Stimulated activated CD4-positive, alpha-beta T cell treated with anti-CD3 and anti-CD28 coated beads, Interleukin-1b, Interleukin-23, amount 100 ng/mL, for 1 hour (primary cell): Measurements from ENCODE around the gene FBXL13.
"Not testable (repeated sequence)": the region's sequence is repeated elsewhere in the genome, so short reads cannot be mapped to it uniquely, and the experiment has no call there.

Source experiments
- DNase-seq, 2 donors: peaks; one replicate each; pipeline ENCODE4 v3.0.0-alpha.2; 2020; ENCODE audit warnings: low read depth in 2 of 2

FBXL13 gene

DNA sequence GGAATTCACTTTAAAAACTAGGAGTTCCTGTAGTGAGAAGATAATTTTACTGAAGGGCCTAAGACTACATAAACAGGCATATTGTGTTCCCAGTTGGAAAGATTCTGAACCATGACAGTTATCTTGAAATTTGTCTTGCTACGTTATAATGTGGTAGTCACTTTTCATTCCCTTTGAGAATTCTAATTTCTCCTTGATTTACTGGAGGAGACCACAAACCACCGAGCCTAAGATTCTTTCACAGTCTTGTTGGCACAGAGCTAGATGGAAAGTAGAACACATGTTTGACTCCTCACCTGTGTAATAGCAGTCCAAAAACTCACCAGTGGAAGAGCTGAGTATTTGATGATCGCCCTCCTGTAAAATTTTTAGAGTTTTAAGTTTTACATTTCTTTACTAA, 5.2 kb upstream of the FBXL13 start:
- no peak for DNase-seq

DNA sequence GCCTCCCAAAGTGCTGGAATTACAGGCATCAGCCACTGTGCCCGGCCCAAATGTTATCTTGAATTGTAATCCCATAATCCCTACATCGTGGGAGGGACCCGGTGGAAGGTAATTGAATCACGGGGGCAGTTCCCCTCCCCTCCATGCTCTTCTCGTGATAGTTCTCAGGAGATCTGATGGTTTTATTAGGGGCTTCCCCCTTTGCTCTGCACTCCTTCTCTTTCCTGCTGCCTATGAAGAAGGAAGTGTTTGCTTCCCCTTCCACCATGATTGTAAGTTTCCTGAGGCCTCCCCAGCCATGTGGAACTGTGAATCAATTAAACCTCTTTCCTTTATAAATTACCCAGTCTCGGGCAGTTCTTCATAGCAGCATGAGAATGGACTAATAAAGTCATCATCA, 3.6 kb upstream of the FBXL13 start:
- not testable (repeated sequence) for DNase-seq

DNA sequence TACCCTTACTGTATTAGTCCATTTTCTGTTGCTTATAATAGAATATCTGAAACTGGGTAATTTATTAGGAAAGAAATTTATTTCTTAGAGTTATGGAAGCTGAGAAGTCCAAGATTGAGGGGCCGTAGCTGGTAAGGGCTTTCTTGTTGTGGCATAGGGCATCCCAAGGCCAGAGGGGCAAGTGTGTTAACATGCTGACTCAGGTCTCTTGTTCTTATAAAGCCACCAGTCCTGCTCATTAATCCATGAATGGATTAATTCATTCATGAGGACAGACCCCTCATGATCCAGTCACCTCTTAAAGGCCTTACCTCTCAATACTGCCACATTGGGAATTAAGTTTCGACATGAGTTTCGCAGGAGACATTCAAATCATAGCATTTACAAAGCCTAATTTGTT, 2.7 kb upstream of the FBXL13 start:
- DNase-seq, result no peak

DNA sequence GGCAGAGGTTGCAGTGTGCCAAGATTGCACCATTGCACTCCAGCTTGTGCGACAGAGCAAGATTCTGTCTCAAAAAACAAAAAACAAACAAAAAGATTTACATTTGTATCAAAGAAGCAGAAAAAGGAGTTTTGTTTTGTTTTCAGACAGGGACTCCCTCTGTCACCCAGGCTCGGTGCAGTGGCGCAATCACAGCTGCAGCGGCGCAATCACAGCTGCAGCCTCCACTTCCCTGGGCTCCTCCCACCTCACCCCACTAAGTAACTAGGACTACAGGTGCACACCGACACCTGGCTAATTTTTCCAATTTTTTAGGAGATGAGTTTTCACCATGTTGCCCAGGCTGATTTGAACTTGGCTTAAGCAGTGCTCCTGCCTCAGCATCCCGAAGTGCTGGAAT, 2.2 kb upstream of the FBXL13 start:
- DNase-seq, result no peak

DNA sequence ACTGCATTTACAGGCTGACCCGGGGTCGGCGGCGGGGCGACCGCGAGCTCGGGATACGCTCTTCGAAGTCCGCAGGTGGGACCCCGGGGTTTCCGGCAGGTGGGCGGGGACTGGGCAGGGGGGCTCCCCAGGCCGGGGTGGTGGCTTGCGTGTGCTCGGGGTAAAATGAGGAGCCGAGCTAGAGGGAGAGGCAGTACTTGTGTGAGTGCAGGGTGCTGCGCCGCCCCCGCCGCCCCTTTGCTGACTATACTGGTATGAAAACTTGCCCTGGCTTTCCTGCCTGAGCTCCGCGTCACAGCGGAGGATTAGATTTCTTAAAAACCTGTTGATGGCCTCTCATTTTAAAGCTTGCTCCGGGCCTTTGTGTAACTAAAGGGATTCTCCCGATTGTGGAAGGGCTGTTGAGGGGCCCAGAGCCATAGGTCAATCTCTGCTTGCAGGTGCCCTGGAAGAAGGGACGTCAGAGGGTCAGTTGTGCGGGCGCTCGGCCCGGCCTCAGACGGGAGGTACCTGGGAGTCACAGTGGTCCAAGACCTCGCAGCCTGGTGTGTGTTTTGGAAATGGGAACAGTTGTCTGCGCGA, 832 bp upstream of the FBXL13 start:
- DNase-seq, result peak; percentile 19 to 76

DNA sequence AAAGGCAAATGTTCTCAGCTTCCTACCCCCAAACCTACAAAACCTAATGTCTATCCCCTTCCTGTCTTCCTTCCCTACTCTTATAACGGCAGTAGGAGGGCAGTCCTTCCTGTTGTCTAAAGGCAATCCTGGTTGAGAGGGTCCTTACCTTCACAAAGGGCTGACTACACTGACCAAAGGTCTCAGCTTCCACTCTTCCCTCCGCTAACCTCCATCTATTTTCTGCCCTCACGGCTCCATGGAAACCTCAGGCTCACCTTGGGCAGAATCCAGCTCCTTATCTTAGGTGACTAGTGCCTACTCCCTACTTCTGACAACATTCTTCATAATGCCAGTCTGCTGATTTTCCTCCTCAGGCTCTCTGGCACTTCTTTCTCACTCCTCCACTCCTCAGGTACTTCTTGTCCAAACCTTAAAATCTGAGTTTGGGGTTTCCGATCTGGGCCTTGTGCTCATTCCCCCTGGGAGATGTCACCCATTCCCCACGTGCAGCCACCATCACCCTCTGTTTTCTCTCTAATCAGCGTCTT, 542 bp downstream of the FBXL13 start:
- DNase-seq, result no peak

DNA sequence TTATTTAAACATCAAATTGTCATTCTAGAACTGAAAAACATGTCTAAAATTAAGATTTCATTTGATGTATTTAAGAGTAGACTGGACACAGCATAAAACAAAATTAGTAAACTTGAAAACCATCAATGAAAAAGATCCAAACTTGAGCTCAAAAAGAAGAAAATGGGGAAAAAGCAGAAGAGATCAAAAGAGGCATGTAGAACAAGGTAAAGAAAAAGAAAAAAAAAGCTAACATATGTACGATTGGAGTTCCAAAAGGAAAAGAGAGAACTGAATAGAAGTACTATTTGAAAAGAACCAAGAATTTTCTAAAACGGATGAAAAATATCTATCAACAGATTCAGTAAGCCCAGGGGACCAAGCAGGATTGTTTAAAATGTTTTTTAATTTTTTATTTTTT, 3.6 kb downstream of the FBXL13 start:
- DNase-seq, result no peak

DNA sequence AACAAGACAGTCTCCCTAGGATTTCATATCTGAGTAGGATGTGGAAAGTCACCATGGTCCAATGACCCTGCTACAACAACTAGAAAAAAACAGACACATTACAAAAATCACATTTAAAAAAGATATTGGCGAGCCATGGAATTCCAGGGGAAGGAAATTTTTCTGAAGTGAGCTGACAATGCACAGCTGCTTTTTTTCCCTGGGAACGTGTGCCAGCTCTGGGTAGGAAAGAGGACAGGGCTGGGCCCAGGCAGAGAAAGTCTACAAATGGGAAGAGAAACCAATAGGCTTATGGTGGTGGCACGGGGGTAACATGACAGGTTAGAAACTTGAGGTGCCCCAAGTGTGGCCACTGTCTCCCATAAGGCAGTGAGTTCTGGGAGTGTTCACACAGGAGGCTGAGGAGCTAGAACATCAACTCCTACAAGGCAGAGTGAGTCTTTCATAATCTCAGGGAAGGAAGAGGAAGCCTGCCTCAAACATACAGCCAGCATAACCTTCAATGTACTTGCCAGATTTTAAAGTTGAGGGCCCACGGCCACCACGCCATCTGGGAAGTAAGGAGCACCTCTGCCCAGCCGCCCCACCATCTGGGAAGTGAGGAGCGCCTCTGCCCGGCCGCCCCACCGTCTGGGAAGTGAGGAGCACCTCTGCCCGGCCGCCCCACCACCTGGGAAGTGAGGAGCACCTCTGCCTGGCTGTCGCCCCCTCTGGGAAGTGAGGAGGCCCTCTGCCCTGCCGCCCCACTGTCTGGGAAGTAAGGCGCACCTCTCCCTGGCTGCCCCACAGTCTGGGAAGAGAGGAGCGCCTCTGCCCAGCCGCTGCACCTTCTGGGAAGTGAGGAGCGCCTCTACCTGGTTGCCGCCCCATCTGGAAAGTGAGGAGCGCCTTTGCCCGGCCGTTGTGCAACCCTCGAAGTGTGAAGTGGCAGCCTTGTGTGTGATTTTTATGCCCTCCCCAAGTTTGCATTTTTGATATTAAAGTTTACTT, 5.9 kb downstream of the FBXL13 start:
- no peak for DNase-seq

DNA sequence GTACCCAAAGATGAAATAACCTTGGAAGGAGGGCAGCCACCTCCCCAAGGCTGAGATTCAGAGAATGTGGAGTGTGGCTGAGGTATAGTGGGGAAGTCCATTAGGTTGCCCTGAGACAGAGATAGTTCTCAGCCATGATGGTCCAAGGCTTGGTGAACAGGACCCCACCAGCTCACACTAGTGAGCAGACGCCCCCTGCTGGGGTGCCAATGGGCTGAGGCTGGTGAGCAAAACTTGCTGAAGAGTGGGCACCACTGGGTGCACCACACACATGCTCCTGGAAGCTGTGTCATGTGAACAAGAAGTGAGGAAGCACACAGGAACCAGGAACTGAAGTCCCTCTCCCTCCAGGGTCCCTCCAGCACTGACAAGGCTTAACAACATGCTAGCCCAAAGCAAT, 8.9 kb downstream of the FBXL13 start:
- peak in 1 of 2 donors; percentile 19 for DNase-seq

DNA sequence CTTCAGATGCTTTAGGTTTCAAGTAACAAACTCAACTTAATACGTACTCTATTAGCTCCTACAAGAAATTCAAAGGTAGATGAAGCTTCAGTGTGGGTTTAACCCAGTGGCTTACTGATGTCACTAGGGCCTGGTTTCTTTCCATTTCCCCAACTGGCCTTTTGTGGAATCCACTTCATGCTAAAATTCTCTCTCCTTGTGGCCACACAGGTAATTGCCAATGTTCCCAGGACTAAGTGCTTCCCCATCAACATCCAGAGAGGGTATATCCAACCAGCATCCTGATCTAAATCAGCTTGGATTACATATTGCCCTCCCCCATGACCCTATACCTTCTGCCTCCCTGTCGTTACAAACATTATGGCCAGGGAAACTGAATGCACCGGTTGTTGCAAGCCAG, 10.7 kb downstream of the FBXL13 start:
- no peak for DNase-seq

DNA sequence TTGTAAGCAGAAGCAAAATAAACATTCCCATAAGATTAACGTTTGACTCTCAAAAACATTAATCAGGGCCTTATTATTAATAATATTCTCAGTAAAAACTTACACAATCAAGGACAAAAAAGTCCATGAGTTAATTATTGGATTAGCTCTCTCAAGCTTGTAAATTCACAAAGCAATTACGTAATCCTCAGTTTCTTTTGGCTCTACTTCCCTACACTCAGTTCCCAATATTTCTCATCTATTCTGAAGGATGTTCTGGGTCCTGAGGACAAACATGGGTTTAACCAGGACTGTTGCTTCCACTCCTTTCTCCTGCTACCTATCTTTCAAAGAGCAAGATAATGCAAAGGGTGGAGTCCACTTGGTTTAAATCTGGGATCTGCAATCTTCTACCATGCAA, 15.1 kb downstream of the FBXL13 start:
- no peak for DNase-seq

DNA sequence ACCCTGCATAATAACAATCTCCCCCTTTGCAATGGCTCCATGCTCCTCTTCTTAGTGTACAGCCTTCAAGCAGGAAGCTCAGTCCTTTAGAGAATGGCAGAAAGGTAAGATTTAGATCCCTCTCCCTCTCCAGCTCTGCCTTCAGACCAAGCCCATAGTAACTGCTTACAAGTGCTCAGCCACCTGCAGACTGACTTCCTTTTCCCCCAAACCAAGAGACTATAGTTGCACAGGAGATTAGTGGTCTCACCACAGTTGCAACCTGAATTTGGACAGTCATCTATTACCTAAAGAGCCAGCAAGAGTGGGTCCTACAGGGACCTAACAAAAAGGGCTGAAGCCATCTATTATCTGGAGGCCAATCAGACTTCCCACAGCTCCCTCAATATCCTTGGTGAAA, 16.5 kb downstream of the FBXL13 start:
- no peak for DNase-seq

DNA sequence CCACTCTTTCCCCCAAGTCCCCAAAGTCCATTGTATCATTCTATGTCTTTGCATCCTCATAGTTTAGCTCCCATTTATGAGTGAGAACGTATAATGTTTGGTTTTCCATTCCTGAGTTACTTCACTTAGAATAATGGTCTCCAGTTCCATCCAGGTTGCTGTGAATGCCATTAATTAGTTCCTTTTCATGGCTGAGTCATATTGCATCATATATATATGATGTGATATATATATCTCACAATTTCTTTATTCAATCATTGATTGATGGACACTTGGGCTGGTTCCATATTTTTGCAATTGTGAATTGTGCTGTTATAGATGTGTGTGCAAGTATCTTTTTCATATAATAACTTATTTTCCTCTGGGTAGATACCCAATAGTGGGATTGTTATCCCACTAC, 18.6 kb downstream of the FBXL13 start:
- not testable (repeated sequence) for DNase-seq

DNA sequence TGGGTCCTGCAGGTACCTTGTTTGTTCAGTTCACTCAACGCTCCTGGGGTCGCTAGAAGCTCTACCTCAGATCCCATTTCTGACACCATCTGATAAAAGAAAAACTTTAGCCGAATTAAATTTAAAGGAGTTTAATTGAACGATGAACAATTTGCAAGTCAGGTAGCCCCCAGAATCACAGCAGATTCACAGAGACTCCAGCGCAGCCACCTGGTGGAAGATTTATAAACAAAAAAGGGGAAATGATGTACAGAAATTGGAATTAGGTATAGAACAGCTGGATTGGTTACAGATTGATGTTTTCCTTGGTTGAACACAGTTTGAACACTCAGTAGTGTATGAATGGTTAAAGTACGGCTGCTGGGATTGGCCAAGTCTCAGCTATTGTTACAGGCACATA, 23.1 kb downstream of the FBXL13 start:
- no peak for DNase-seq

DNA sequence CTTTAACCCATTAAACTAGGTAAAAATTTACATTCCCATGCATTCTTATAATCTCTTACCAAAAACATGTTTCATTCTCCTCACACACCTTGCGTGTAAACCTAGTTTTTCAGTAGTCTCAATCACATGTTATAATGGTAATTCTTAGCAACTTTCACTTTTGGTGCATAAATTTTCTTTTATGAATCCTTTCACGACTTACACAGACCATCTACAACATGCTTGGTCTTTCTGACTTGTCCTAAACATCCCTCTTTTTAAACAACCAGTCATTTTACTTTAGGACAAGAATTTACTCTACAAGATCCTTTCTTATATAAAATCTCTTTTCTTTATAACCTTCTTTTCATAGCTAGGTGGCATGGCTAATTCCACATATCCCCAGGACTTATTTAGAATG, 25.8 kb downstream of the FBXL13 start:
- DNase-seq, result no peak

DNA sequence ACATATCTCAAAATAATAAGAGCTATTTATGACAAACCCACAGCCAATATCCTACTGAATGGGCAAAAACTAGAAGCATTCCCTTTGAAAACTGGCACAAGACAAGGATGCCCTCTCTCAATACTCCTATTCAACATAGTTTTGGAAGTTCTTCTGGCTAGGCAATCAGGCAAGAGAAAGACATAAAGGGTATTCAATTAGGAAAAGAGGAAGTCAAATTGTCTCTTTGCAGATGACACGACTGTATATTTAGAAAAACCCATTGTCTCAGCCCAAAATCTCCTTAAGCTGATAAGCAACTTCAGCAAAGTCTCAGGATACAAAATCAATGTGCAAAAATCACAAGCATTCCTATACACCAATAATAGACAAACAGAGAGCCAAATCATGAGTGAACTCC, 32.8 kb downstream of the FBXL13 start:
- DNase-seq, result not testable (repeated sequence)

DNA sequence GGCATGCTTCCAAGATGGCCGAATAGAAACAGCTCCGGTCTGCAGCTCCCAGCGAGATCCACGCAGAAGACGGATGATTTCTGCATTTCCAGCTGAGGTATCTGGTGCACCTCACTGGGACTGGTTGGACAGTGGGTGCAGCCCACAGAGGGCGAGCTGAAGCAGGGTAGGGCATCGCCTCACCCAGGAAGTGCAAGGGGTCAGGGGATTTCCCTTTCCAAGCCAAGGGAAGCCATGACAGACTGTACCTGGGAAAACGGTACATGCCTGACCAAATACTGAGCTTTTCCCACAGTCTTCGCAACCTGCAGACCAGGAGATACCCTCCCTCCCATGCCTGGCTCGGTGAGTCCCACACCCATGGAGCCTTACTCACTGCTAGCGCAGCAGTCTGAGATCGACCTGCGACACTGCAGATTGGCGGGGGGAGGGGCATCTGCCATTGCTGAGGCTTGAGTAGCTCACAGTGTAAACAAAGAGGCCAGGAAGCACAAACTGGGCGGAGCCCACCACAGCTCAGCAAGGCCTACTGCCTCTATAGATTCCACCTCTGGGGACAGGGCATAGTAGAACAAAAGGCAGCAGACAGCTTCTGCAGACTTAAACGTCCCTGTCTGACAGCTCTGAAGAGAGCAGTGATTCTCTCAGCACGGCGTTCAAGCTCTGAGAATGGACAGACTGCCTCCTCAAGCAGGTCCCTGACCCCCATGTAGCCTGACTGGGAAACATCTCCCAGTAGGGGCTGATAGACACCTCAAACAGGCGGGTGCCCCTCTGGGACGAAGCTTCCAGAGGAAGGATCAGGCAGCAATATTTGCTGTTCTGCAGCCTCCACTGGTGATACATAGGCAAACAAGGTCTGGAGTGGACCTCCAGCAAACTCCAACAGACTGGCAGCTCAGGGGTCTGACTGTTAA, 36.5 kb downstream of the FBXL13 start:
- DNase-seq, result not testable (repeated sequence)

DNA sequence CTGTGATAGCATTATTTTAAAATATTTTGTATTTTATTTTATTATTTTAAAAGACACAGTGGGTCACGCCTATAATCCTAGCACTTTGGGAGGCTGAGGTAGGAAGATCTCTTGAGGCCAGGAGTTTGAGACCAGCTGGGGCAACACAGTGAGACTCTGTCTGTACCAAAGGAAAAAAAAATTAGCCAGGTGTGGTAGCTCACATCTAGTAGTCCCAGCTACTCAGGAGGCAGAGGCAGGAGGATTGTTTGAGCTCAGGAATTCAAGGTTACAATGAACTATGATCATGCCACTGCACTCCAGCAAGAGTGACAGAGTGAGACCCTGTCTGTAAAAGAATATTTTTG, 37.1 kb downstream of the FBXL13 start:
- DNase-seq, result no peak

DNA sequence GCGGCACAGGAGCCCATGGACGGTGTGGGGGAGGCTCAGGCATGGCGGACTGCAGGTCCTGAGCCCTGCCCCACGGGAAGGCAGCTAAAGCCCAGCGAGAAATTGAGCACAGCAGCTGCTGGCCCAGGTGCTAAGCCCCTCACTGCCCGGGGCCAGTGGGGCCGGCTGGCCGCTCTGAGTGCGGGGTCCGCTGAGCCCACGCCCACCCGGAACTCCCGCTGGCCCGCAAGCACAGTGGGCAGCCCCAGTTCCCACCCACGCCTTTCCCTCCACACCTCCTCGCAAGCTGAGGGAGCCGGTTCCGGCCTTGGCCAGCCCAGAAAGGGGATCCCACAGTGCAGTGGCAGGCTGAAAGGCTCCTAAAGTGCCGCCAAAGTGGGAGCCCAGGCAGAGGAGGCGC, 40.3 kb downstream of the FBXL13 start:
- DNase-seq, result not testable (repeated sequence)

DNA sequence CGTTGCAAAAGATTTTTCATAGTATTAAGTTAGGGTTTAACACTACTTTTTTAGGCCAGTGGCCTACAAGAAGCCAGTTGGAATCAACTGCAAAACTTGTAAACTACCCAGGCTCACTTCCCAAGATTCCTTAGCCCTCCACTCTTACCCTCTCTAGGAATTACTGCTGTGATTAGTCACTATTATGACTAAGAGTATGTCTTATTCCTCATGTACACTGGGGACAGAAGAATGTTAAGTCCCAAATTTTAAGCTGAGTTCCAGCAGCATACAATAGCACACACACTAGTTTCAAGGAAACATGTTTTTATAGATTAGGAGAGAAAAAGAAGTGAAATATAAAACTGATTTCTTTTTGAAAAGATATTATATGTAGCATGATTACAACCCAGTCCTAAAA, 42.8 kb downstream of the FBXL13 start:
- no peak for DNase-seq

DNA sequence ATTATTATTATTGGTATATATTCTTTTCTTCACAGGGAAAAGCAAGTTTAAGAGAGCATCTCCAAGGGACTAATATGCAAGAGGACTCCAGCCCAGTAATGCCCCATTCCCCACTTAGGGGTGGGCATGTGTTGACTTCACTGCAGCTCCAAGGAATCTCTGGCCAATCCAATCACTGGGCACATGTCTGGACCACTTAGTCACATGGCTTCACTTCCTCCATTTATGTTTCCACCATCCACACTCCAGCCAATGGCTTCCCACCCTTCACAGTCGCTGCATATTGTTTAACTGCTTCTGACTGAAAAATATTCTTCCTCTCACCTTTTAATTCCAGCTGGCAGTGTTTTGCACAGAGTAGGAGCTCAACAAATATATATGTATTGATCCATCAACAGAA, 43.6 kb downstream of the FBXL13 start:
- no peak for DNase-seq

DNA sequence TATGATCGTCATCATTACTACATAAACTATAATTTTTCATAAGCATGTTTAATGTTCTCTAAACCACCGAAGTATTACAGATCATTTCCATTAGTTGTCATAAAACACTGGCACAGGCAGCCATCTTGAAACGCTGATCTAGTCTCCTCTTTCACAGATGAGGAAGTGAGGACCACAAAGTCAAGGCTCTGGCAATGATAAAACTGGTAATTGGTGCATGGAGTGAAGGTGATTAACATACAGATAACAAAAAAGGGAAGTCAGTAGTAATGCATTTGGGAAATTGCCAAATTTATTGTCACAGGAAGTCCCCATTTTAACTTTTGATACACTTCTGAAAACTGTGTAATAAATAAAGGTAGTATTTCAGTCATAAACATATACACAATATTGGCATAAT, 49.3 kb downstream of the FBXL13 start:
- no peak for DNase-seq
